K562 (cell line): ENCODE data around the gene ANKRD65. TPM values are rescaled to one million over a fixed set of nuclear protein-coding genes. Genes with fewer than 3 reads are reported as not detected.
A peak's percentile ranks its signal among the peaks of the same experiment; 100 is the strongest.

Experiments used
- CBFA2T2 ChIP-seq: fragments of 450-650 bp; conservative IDR thresholded peaks from 2 replicates; pipeline ENCODE4 v1.6.1; 2017; ENCODE audit warnings: mild to moderate bottlenecking
- CREB1 ChIP-seq, 2 experiments: sonication (generic) in 1 of 2; formaldehyde crosslinking in 1 of 2; IDR thresholded peaks; 2 replicates each; pipeline versions ENCODE4 v1.6.1 to v1.8.0; 2012 to 2022; ENCODE audit warnings: inconsistent platforms in 1 of 2, mild to moderate bottlenecking in 1 of 2, missing genetic modification reagents in 1 of 2, moderate library complexity in 1 of 2
- CTCF ChIP-seq, 3 experiments: IDR thresholded peaks in 2 of 3; conservative IDR thresholded peaks in 1 of 3; 2 replicates each; pipeline ENCODE4 v1.5.1; 2011 to 2012; ENCODE audit warnings: low read length in 3 of 3, mild to moderate bottlenecking in 3 of 3, control low read depth in 2 of 3, improper control_type of control experiment in 1 of 3, inconsistent platforms in 1 of 3, low read depth in 1 of 3, mixed read lengths in 1 of 3, moderate library complexity in 1 of 3; ENCODE audit not compliant: insufficient read depth in 2 of 3
- DEAF1 ChIP-seq: fragments of 450-650 bp; formaldehyde crosslinking; IDR thresholded peaks from 2 replicates; pipeline ENCODE4 v1.4.0; 2020; ENCODE audit warnings: mild to moderate bottlenecking, moderate library complexity
- ELF1 ChIP-seq: fragments of 200-800 bp; sonication (Bioruptor generic); IDR thresholded peaks from 2 replicates; pipeline ENCODE4 v1.6.1; 2016; ENCODE audit warnings: missing genetic modification characterization, missing compliant biosample characterization
- FOXJ2 ChIP-seq: fragments of 200-800 bp; sonication (Bioruptor generic); IDR thresholded peaks from 2 replicates; pipeline ENCODE4 v1.6.1; 2016; ENCODE audit warnings: missing genetic modification characterization, missing compliant biosample characterization
- GABPB1 ChIP-seq: sonication (generic); formaldehyde crosslinking; IDR thresholded peaks from 2 replicates; pipeline ENCODE4 v1.8.0; 2022; ENCODE audit warnings: mild to moderate bottlenecking, missing genetic modification reagents
- HDAC1 ChIP-seq, 2 experiments: fragments of 450-650 bp; IDR thresholded peaks; 2 replicates each; pipeline ENCODE4 v1.6.1; 2016 to 2017; ENCODE audit warnings: inconsistent platforms in 1 of 2, mild to moderate bottlenecking in 1 of 2, moderate library complexity in 1 of 2
- MNT ChIP-seq, 2 experiments: fragments of 450-650 bp; conservative IDR thresholded peaks; 2 replicates each; pipeline ENCODE4 v1.6.1; 2017; ENCODE audit warnings: mild to moderate bottlenecking in 2 of 2, moderate library complexity in 2 of 2
- NR2C2 ChIP-seq, 2 experiments: fragments of 200-800 bp in 1 of 2; sonication (Bioruptor generic) in 1 of 2; sonication (generic) in 1 of 2; formaldehyde crosslinking in 1 of 2; IDR thresholded peaks; 2 replicates each; pipeline versions ENCODE4 v1.6.1 to v1.8.0; 2016 to 2022; ENCODE audit warnings: mild to moderate bottlenecking in 1 of 2, missing compliant biosample characterization in 1 of 2, missing genetic modification characterization in 1 of 2, missing genetic modification reagents in 1 of 2
- POLR2G ChIP-seq: fragments of 200-400 bp; formaldehyde crosslinking; IDR thresholded peaks from 2 replicates; pipeline ENCODE4 v1.6.1; 2017; ENCODE audit warnings: low read depth, mild to moderate bottlenecking, antibody characterized with exemption, low read length, moderate library complexity
- VEZF1 ChIP-seq: fragments of 200-800 bp; sonication (Bioruptor generic); IDR thresholded peaks from 2 replicates; pipeline ENCODE4 v1.6.1; 2017; ENCODE audit warnings: missing genetic modification characterization, missing compliant biosample characterization
- polyA plus RNA-seq, 8 experiments: library from polyadenylated mRNA; depleted of rRNA in 4 of 8; stranded (reverse) in 5 of 8; unstranded in 3 of 8; fragments of >200 nt; fragmentation: Nextera tagmentation in 2 of 8; fragmentation: Illumina TruSeq in 1 of 8; extraction: Ambion mirVana in 2 of 8; extraction: Trizol in 1 of 8; gene quantifications; 2 replicates each; pipeline versions ENCODE4 v1.2.1 to v1.2.3, GENCODE V29; 2011 to 2014; ENCODE audit warnings: inconsistent platforms in 1 of 8, missing spikeins in 1 of 8
- total RNA-seq, 7 experiments: library from RNA; depleted of rRNA in 6 of 7; stranded (reverse); fragments of >200 nt in 6 of 7; fragmentation: Illumina TruSeq in 2 of 7; extraction: Trizol in 2 of 7; gene quantifications; 2 replicates each; pipeline versions ENCODE4 v1.2.1 to v1.2.3, GENCODE V29; 2011 to 2021; ENCODE audit warnings: low replicate concordance in 1 of 7

Gene ANKRD65
- total and polyA plus RNA-seq, 9 of the 15 experiments (the other 6 are each of a cell fraction or from before 2014, with no cell fraction given) = not detected

- no peak for TF ChIP-seq CTCF (IDR thresholded peaks at IDR 0.05 in 2 of 3, conservative IDR thresholded peaks at IDR 0.05 in 1 of 3; ENCODE audit: insufficient read depth in 2 of 3, low read depth in 1 of 3, low read length in 3 of 3)
- no peak for TF ChIP-seq DEAF1 (CRISPR knock-in tag)
- TF ChIP-seq HDAC1 (IDR thresholded peaks at IDR 0.05) = no peak
- TF ChIP-seq MNT (conservative IDR thresholded peaks at IDR 0.05) = no peak
- no peak for TF ChIP-seq FOXJ2 (tag)
- no peak for TF ChIP-seq CBFA2T2
- TF ChIP-seq POLR2G = peak; percentile 55; the same call in 1 of the 2 replicates
- peak; percentile 89 for TF ChIP-seq NR2C2 (CRISPR knock-in tag; IDR thresholded peaks at IDR 0.05)
- TF ChIP-seq NR2C2 (tag; IDR thresholded peaks at IDR 0.05) = peak; percentile 81
- no peak for TF ChIP-seq CREB1 (IDR thresholded peaks at IDR 0.05)
- TF ChIP-seq CREB1 (CRISPR knock-in tag; IDR thresholded peaks at IDR 0.05) = no peak
- no peak for TF ChIP-seq ELF1 (tag)
- TF ChIP-seq GABPB1 (CRISPR knock-in tag) = peak; percentile 5; the same call in 1 of the 2 replicates
- TF ChIP-seq VEZF1 (CRISPR knock-in tag) = no peak
Observed at GRCh38 chr1:1387098-1388077, 33.7 kb downstream of the ANKRD65 start (continued).
